ENCODE results near the gene SLC37A1. TPM values are rescaled to one million over a fixed set of nuclear protein-coding genes. Genes with fewer than 3 reads are reported as not detected.
"Not testable (repeated sequence)": the region's sequence is repeated elsewhere in the genome, so short reads cannot be mapped to it uniquely, and the experiment has no call there.

The SLC37A1 gene
- total RNA-seq, 1 experiment from 2014 or later, result not detected

- Histone ChIP-seq H3K4me1 (no peaks in the 10 kb centered on the region), H3K9me3 (replicated peaks) (no peaks in the 10 kb centered on the region), H3K36me3 (no peaks in the 10 kb centered on the region), H3K27ac (no peak overlapping the region), H3K4me3 (no peak overlapping the region), H3K27me3 (no peaks in the 10 kb centered on the region)
- DNase-seq, result no peak
Measured at GRCh38 chr21:42608446-42608845, 94.8 kb downstream of the SLC37A1 start.

GRCh38 chr21:42609811-42610210 is 96.2 kb downstream of the SLC37A1 start:
- Histone ChIP-seq H3K27ac (no peak overlapping the region), H3K9me3 (replicated peaks) (no peaks in the 10 kb centered on the region), H3K36me3 (no peaks in the 10 kb centered on the region), H3K4me1 (no peaks in the 10 kb centered on the region), H3K27me3 (no peaks in the 10 kb centered on the region), H3K4me3 (no peak overlapping the region)
- peak in 1 of 2 experiments; percentile 26 for DNase-seq

GRCh38 chr21:42611852-42612251 is 98.2 kb downstream of the SLC37A1 start:
- no peak overlapping the region for H3K27ac ChIP-seq
- no peak overlapping the region for H3K4me3 ChIP-seq
- no peak for DNase-seq
- H3K4me1 ChIP-seq, result no peaks in the 10 kb centered on the region
- no peaks in the 10 kb centered on the region for H3K36me3 ChIP-seq
- H3K9me3 ChIP-seq (replicated peaks), result no peaks in the 10 kb centered on the region
- H3K27me3 ChIP-seq, result no peaks in the 10 kb centered on the region

GRCh38 chr21:42612390-42612789 is 98.7 kb downstream of the SLC37A1 start:
- no peaks in the 10 kb centered on the region for H3K36me3 ChIP-seq
- H3K27ac ChIP-seq, result no peak overlapping the region
- no peaks in the 10 kb centered on the region for H3K27me3 ChIP-seq
- H3K4me1 ChIP-seq, result no peaks in the 10 kb centered on the region
- no peak overlapping the region for H3K4me3 ChIP-seq
- DNase-seq, result no peak
- H3K9me3 ChIP-seq (replicated peaks), result no peaks in the 10 kb centered on the region

- Histone ChIP-seq H3K4me3 (no peak overlapping the region), H3K9me3 (replicated peaks) (no peaks in the 10 kb centered on the region), H3K36me3 (no peaks in the 10 kb centered on the region), H3K27ac (no peak overlapping the region), H3K4me1 (no peaks in the 10 kb centered on the region), H3K27me3 (no peaks in the 10 kb centered on the region)
- DNase-seq, result no peak
Measured at GRCh38 chr21:42613756-42614155, 100.1 kb downstream of the SLC37A1 start.

- DNase-seq, result no peak
- H3K27me3 ChIP-seq, result no peaks in the 10 kb centered on the region; the same call in 1 of the 2 replicates
- H3K36me3 ChIP-seq, result no peaks in the 10 kb centered on the region
- no peak overlapping the region for H3K27ac ChIP-seq
- no peaks in the 10 kb centered on the region for H3K4me1 ChIP-seq
- no peaks in the 10 kb centered on the region for H3K9me3 ChIP-seq (replicated peaks)
- no peak overlapping the region for H3K4me3 ChIP-seq
Measured at GRCh38 chr21:42614396-42614795, 100.7 kb downstream of the SLC37A1 start.

- Histone ChIP-seq H3K36me3 (no peaks in the 10 kb centered on the region), H3K9me3 (replicated peaks) (no peaks in the 10 kb centered on the region), H3K4me1 (no peaks in the 10 kb centered on the region), H3K4me3 (no peak overlapping the region), H3K27me3 (no peaks in the 10 kb centered on the region; the same call in 1 of the 2 replicates), H3K27ac (no peak overlapping the region)
- DNase-seq, result peak in 1 of 2 experiments; percentile 17
Measured at GRCh38 chr21:42614811-42615351, 101.2 kb downstream of the SLC37A1 start.

GRCh38 chr21:42615377-42615776 is 101.7 kb downstream of the SLC37A1 start:
- H3K9me3 ChIP-seq (replicated peaks); H3K4me3 ChIP-seq; H3K27me3 ChIP-seq; H3K36me3 ChIP-seq; DNase-seq; H3K4me1 ChIP-seq; H3K27ac ChIP-seq: not testable (repeated sequence)

- H3K4me3 ChIP-seq, result no peak overlapping the region
- H3K27me3 ChIP-seq, result no peaks in the 10 kb centered on the region; the same call in 1 of the 2 replicates
- no peaks in the 10 kb centered on the region for H3K36me3 ChIP-seq
- no peaks in the 10 kb centered on the region for H3K9me3 ChIP-seq (replicated peaks)
- H3K4me1 ChIP-seq, result no peaks in the 10 kb centered on the region
- no peak for DNase-seq
- no peak overlapping the region for H3K27ac ChIP-seq
Measured at GRCh38 chr21:42615924-42616323, 102.3 kb downstream of the SLC37A1 start.

- no peak overlapping the region for H3K4me3 ChIP-seq
- H3K27me3 ChIP-seq, result peaks cover under 1% of the 10 kb centered on the region; the same call in 1 of the 2 replicates
- H3K36me3 ChIP-seq, result no peaks in the 10 kb centered on the region
- DNase-seq, result no peak
- H3K4me1 ChIP-seq, result no peaks in the 10 kb centered on the region
- H3K9me3 ChIP-seq (replicated peaks), result no peaks in the 10 kb centered on the region
- no peak overlapping the region for H3K27ac ChIP-seq
Measured at GRCh38 chr21:42616446-42616845, 102.8 kb downstream of the SLC37A1 start.

GRCh38 chr21:42616941-42617340 is 103.3 kb downstream of the SLC37A1 start:
- Histone ChIP-seq H3K36me3 (no peaks in the 10 kb centered on the region), H3K9me3 (replicated peaks) (no peaks in the 10 kb centered on the region), H3K27me3 (peaks cover 3% of the 10 kb centered on the region; the same call in 1 of the 2 replicates), H3K4me1 (no peaks in the 10 kb centered on the region), H3K27ac (no peak overlapping the region), H3K4me3 (no peak overlapping the region)
- DNase-seq, result no peak

- no peaks in the 10 kb centered on the region for H3K36me3 ChIP-seq
- no peaks in the 10 kb centered on the region for H3K4me1 ChIP-seq
- DNase-seq, result no peak
- peaks cover 3% of the 10 kb centered on the region; the same call in 1 of the 2 replicates for H3K27me3 ChIP-seq
- H3K4me3 ChIP-seq, result no peak overlapping the region
- no peaks in the 10 kb centered on the region for H3K9me3 ChIP-seq (replicated peaks)
- no peak overlapping the region for H3K27ac ChIP-seq
Measured at GRCh38 chr21:42617486-42617885, 103.8 kb downstream of the SLC37A1 start.

- H3K4me1 ChIP-seq, result no peaks in the 10 kb centered on the region
- H3K27me3 ChIP-seq, result peaks cover 3% of the 10 kb centered on the region; the same call in 1 of the 2 replicates
- no peaks in the 10 kb centered on the region for H3K36me3 ChIP-seq
- no peak for DNase-seq
- no peaks in the 10 kb centered on the region for H3K9me3 ChIP-seq (replicated peaks)
- no peak overlapping the region for H3K4me3 ChIP-seq
- no peak overlapping the region for H3K27ac ChIP-seq
Measured at GRCh38 chr21:42618707-42619102, 105.1 kb downstream of the SLC37A1 start.

GRCh38 chr21:42619166-42619565 is 105.5 kb downstream of the SLC37A1 start:
- no peak for DNase-seq
- Histone ChIP-seq H3K36me3 (no peaks in the 10 kb centered on the region), H3K4me1 (no peaks in the 10 kb centered on the region), H3K27ac (no peak overlapping the region), H3K9me3 (replicated peaks) (no peaks in the 10 kb centered on the region), H3K4me3 (no peak overlapping the region), H3K27me3 (peaks cover 3% of the 10 kb centered on the region; the same call in 1 of the 2 replicates)

GRCh38 chr21:42619841-42620240 is 106.2 kb downstream of the SLC37A1 start:
- Histone ChIP-seq H3K4me1 (no peaks in the 10 kb centered on the region), H3K9me3 (replicated peaks) (no peaks in the 10 kb centered on the region), H3K36me3 (no peaks in the 10 kb centered on the region), H3K4me3 (no peak overlapping the region), H3K27ac (no peak overlapping the region), H3K27me3 (peaks cover 3% of the 10 kb centered on the region; the same call in 1 of the 2 replicates)
- no peak for DNase-seq

GRCh38 chr21:42621166-42621818 is 107.6 kb downstream of the SLC37A1 start:
- Histone ChIP-seq H3K36me3 (no peaks in the 10 kb centered on the region), H3K27me3 (peaks cover 3% of the 10 kb centered on the region; the same call in 1 of the 2 replicates), H3K4me3 (no peak overlapping the region), H3K9me3 (replicated peaks) (no peaks in the 10 kb centered on the region), H3K4me1 (no peaks in the 10 kb centered on the region), H3K27ac (no peak overlapping the region)
- DNase-seq, result no peak
